ENCODE data around the gene PDSS2. TPM values are rescaled to one million over a fixed set of nuclear protein-coding genes. Genes with fewer than 3 reads are reported as not detected.

The PDSS2 gene
- total RNA-seq, 3 donors from 2014 or later (not counting 1 experiment from before 2014, with no cell fraction given) = 11.2 to 15.5 (median 14.2) TPM

GRCh38 chr6:107441682-107442081 lies 17.7 kb downstream of the PDSS2 start:
- TF ChIP-seq CTCF (IDR thresholded peaks at IDR 0.05) = no peak
- no peaks in the 10 kb centered on the region for H3K36me3 Mint-ChIP-seq
- Histone ChIP-seq H3K9me3 (ENCODE audit: control insufficient read depth, insufficient read depth, low read length) (peaks cover 1% of the 10 kb centered on the region), H3K27me3 (ENCODE audit: control insufficient read depth, insufficient read depth, low read length) (no peaks in the 10 kb centered on the region), H3K36me3 (ENCODE audit: control insufficient read depth, insufficient read depth, low read length) (no peaks in the 10 kb centered on the region), H3K4me3 (ENCODE audit: low read length) (no peak overlapping the region), H3K4me1 (ENCODE audit: control insufficient read depth, insufficient read depth, low read length) (no peaks in the 10 kb centered on the region), H3K27ac (ENCODE audit: low read length) (no peak overlapping the region)
- H3K4me3 Mint-ChIP-seq = no peak overlapping the region
- no peaks in the 10 kb centered on the region for H3K27me3 Mint-ChIP-seq (ENCODE audit: low read depth in 2 of 2)
- intact Hi-C loops (cut with micrococcal nuclease) = no loop called here
- 94% methylated on average over 1 of the region's 1 CpG for WGBS (ENCODE audit: insufficient coverage)
- no peak overlapping the region for H3K27ac Mint-ChIP-seq
- ATAC-seq (no peak), DNase-seq (no peak)
- H3K4me1 Mint-ChIP-seq = peaks cover 18 to 43% of the 10 kb centered on the region in 2 donors
- no peaks in the 10 kb centered on the region for H3K9me3 Mint-ChIP-seq

GRCh38 chr6:107440936-107441335 lies 18.4 kb downstream of the PDSS2 start:
- ATAC-seq (no peak), DNase-seq (no peak)
- Histone ChIP-seq H3K36me3 (ENCODE audit: control insufficient read depth, insufficient read depth, low read length) (no peaks in the 10 kb centered on the region), H3K27ac (ENCODE audit: low read length) (no peak overlapping the region), H3K9me3 (ENCODE audit: control insufficient read depth, insufficient read depth, low read length) (no peaks in the 10 kb centered on the region), H3K4me1 (ENCODE audit: control insufficient read depth, insufficient read depth, low read length) (no peaks in the 10 kb centered on the region), H3K27me3 (ENCODE audit: control insufficient read depth, insufficient read depth, low read length) (no peaks in the 10 kb centered on the region), H3K4me3 (ENCODE audit: low read length) (no peak overlapping the region)
- TF ChIP-seq CTCF (IDR thresholded peaks at IDR 0.05) = no peak
- no peak overlapping the region for H3K4me3 Mint-ChIP-seq
- intact Hi-C loops (cut with micrococcal nuclease) = no loop called here
- no peaks in the 10 kb centered on the region for H3K36me3 Mint-ChIP-seq
- no peaks in the 10 kb centered on the region for H3K9me3 Mint-ChIP-seq
- no peak overlapping the region for H3K27ac Mint-ChIP-seq
- H3K27me3 Mint-ChIP-seq (ENCODE audit: low read depth in 2 of 2) = no peaks in the 10 kb centered on the region
- H3K4me1 Mint-ChIP-seq = peaks cover 21 to 45% of the 10 kb centered on the region in 2 donors

GRCh38 chr6:107439406-107439805 lies 20.0 kb downstream of the PDSS2 start:
- Mint-ChIP-seq H3K4me3 (no peak overlapping the region), H3K4me1 (peaks cover 23 to 42% of the 10 kb centered on the region in 2 donors), H3K27ac (no peak overlapping the region), H3K27me3 (ENCODE audit: low read depth in 2 of 2) (no peaks in the 10 kb centered on the region), H3K36me3 (no peaks in the 10 kb centered on the region), H3K9me3 (no peaks in the 10 kb centered on the region)
- H3K27ac ChIP-seq (ENCODE audit: low read length) = no peak overlapping the region
- H3K27me3 ChIP-seq (ENCODE audit: control insufficient read depth, insufficient read depth, low read length) = no peaks in the 10 kb centered on the region
- intact Hi-C loops (cut with micrococcal nuclease) = no loop called here
- H3K36me3 ChIP-seq (ENCODE audit: control insufficient read depth, insufficient read depth, low read length) = no peaks in the 10 kb centered on the region
- 0% methylated on average over 1 of the region's 1 CpG for WGBS (ENCODE audit: insufficient coverage)
- no peaks in the 10 kb centered on the region for H3K9me3 ChIP-seq (ENCODE audit: control insufficient read depth, insufficient read depth, low read length)
- DNase-seq (no peak), ATAC-seq (no peak)
- no peaks in the 10 kb centered on the region for H3K4me1 ChIP-seq (ENCODE audit: control insufficient read depth, insufficient read depth, low read length)
- TF ChIP-seq CTCF (IDR thresholded peaks at IDR 0.05) = no peak
- H3K4me3 ChIP-seq (ENCODE audit: low read length) = no peak overlapping the region

- peaks cover 39 to 48% of the 10 kb centered on the region in 2 donors for H3K4me1 Mint-ChIP-seq
- no peak overlapping the region for H3K4me3 Mint-ChIP-seq
- ATAC-seq (peak in 1 of 3 donors; percentile 40), DNase-seq (no peak)
- no peaks in the 10 kb centered on the region for H3K36me3 Mint-ChIP-seq
- H3K36me3 ChIP-seq (ENCODE audit: control insufficient read depth, insufficient read depth, low read length) = no peaks in the 10 kb centered on the region
- no peak for TF ChIP-seq CTCF (IDR thresholded peaks at IDR 0.05)
- no peaks in the 10 kb centered on the region for H3K27me3 ChIP-seq (ENCODE audit: control insufficient read depth, insufficient read depth, low read length)
- no peaks in the 10 kb centered on the region for H3K27me3 Mint-ChIP-seq (ENCODE audit: low read depth in 2 of 2)
- no peak overlapping the region for H3K4me3 ChIP-seq (ENCODE audit: low read length)
- intact Hi-C loops (cut with micrococcal nuclease) = no loop called here
- H3K9me3 ChIP-seq (ENCODE audit: control insufficient read depth, insufficient read depth, low read length) = no peaks in the 10 kb centered on the region
- no peak overlapping the region for H3K27ac Mint-ChIP-seq
- H3K4me1 ChIP-seq (ENCODE audit: control insufficient read depth, insufficient read depth, low read length) = no peaks in the 10 kb centered on the region
- H3K27ac ChIP-seq (ENCODE audit: low read length) = no peak overlapping the region
- WGBS (ENCODE audit: insufficient coverage) = 79% methylated on average over 4 of the region's 5 CpGs
- H3K9me3 Mint-ChIP-seq = no peaks in the 10 kb centered on the region
Measured at GRCh38 chr6:107437691-107438090, 21.7 kb downstream of the PDSS2 start.
